Activated T-cell treated with anti-CD3 and anti-CD28 coated beads, Interleukin-2, amount 50 U/mL, for 24 hours (primary cell): Measurements from ENCODE around the gene JARID2.

ENCODE experiments used
- DNase-seq: peaks from one replicate; pipeline ENCODE4 v3.0.0-alpha.2; 2020
- H3K27ac Mint-ChIP-seq: 2 replicates; pipeline ENCODE4 v1.8.0; 2020; ENCODE audit warnings: mild to moderate bottlenecking, mixed read lengths
- H3K27me3 Mint-ChIP-seq: 2 replicates; pipeline ENCODE4 v1.8.0; 2020; ENCODE audit warnings: mixed read lengths
- H3K36me3 Mint-ChIP-seq: 2 replicates; pipeline ENCODE4 v1.8.0; 2020; ENCODE audit warnings: low read depth, mixed read lengths
- H3K4me1 Mint-ChIP-seq: 2 replicates; pipeline ENCODE4 v1.8.0; 2020; ENCODE audit warnings: low read depth, mixed read lengths
- H3K4me3 Mint-ChIP-seq: 2 replicates; pipeline ENCODE4 v1.8.0; 2020; ENCODE audit warnings: mild to moderate bottlenecking, moderate library complexity, mixed read lengths
- H3K9me3 Mint-ChIP-seq: 2 replicates; pipeline ENCODE4 v1.8.0; 2020; ENCODE audit warnings: mixed read lengths

The JARID2 gene

GRCh38 chr6:15498640-15499039 is 252.8 kb downstream of the JARID2 start:
- no peaks in the 10 kb centered on the region for H3K4me1 Mint-ChIP-seq
- peaks cover 99% of the 10 kb centered on the region for H3K36me3 Mint-ChIP-seq
- no peak overlapping the region for H3K4me3 Mint-ChIP-seq
- DNase-seq = peak; percentile 23
- H3K27me3 Mint-ChIP-seq = no peaks in the 10 kb centered on the region
- H3K27ac Mint-ChIP-seq = peak overlapping the region; percentile 52
- H3K9me3 Mint-ChIP-seq = no peaks in the 10 kb centered on the region

- H3K27ac Mint-ChIP-seq = no peak overlapping the region
- peak; percentile 15 for DNase-seq
- no peaks in the 10 kb centered on the region for H3K4me1 Mint-ChIP-seq
- peaks cover 99% of the 10 kb centered on the region for H3K36me3 Mint-ChIP-seq
- no peak overlapping the region for H3K4me3 Mint-ChIP-seq
- H3K27me3 Mint-ChIP-seq = no peaks in the 10 kb centered on the region
- H3K9me3 Mint-ChIP-seq = no peaks in the 10 kb centered on the region
Measured at GRCh38 chr6:15499125-15499524, 253.3 kb downstream of the JARID2 start.

GRCh38 chr6:15499591-15499990 is 253.7 kb downstream of the JARID2 start:
- peak; percentile 19 for DNase-seq
- peaks cover 100% of the 10 kb centered on the region for H3K36me3 Mint-ChIP-seq
- H3K4me1 Mint-ChIP-seq = no peaks in the 10 kb centered on the region
- no peaks in the 10 kb centered on the region for H3K27me3 Mint-ChIP-seq
- H3K4me3 Mint-ChIP-seq = no peak overlapping the region
- no peaks in the 10 kb centered on the region for H3K9me3 Mint-ChIP-seq
- no peak overlapping the region for H3K27ac Mint-ChIP-seq

- Mint-ChIP-seq H3K27me3 (no peaks in the 10 kb centered on the region), H3K4me3 (no peak overlapping the region), H3K27ac (peak overlapping the region; percentile 34), H3K36me3 (peaks cover 100% of the 10 kb centered on the region), H3K4me1 (no peaks in the 10 kb centered on the region), H3K9me3 (no peaks in the 10 kb centered on the region)
- peak; percentile 23 for DNase-seq
Measured at GRCh38 chr6:15500078-15500740, 254.3 kb downstream of the JARID2 start.

GRCh38 chr6:15500901-15501825 is 255.3 kb downstream of the JARID2 start:
- Mint-ChIP-seq H3K27ac (peak overlapping the region; percentile 37), H3K36me3 (peaks cover 100% of the 10 kb centered on the region)
- peak; percentile 19 for DNase-seq

GRCh38 chr6:15501826-15502445 is 256.1 kb downstream of the JARID2 start:
- H3K36me3 Mint-ChIP-seq = peaks cover 100% of the 10 kb centered on the region
- no peaks in the 10 kb centered on the region for H3K9me3 Mint-ChIP-seq
- DNase-seq = peak; percentile 20
- H3K4me3 Mint-ChIP-seq = no peak overlapping the region
- no peaks in the 10 kb centered on the region for H3K27me3 Mint-ChIP-seq
- peak overlapping the region; percentile 18 for H3K27ac Mint-ChIP-seq
- H3K4me1 Mint-ChIP-seq = no peaks in the 10 kb centered on the region

More at GRCh38 chr6:15500901-15501825, 255.3 kb downstream of the JARID2 start:
- H3K4me3 Mint-ChIP-seq = no peak overlapping the region
- no peaks in the 10 kb centered on the region for H3K9me3 Mint-ChIP-seq
- H3K4me1 Mint-ChIP-seq = no peaks in the 10 kb centered on the region
- no peaks in the 10 kb centered on the region for H3K27me3 Mint-ChIP-seq

- H3K9me3 Mint-ChIP-seq = no peaks in the 10 kb centered on the region
- H3K27ac Mint-ChIP-seq = peak overlapping the region; percentile 57
- H3K27me3 Mint-ChIP-seq = no peaks in the 10 kb centered on the region
- H3K4me1 Mint-ChIP-seq = no peaks in the 10 kb centered on the region
- peak; percentile 18 for DNase-seq
- H3K4me3 Mint-ChIP-seq = no peak overlapping the region
- H3K36me3 Mint-ChIP-seq = peaks cover 100% of the 10 kb centered on the region
Measured at GRCh38 chr6:15502446-15503345, 256.8 kb downstream of the JARID2 start.

- Mint-ChIP-seq H3K4me1 (no peaks in the 10 kb centered on the region), H3K27ac (peak overlapping the region; percentile 57), H3K36me3 (peaks cover 99% of the 10 kb centered on the region), H3K9me3 (no peaks in the 10 kb centered on the region), H3K27me3 (no peaks in the 10 kb centered on the region), H3K4me3 (no peak overlapping the region)
- DNase-seq = peak; percentile 14
Measured at GRCh38 chr6:15503346-15503680, 257.4 kb downstream of the JARID2 start.

- peak overlapping the region; percentile 38 for H3K27ac Mint-ChIP-seq
- no peaks in the 10 kb centered on the region for H3K4me1 Mint-ChIP-seq
- H3K4me3 Mint-ChIP-seq = no peak overlapping the region
- H3K9me3 Mint-ChIP-seq = no peaks in the 10 kb centered on the region
- H3K36me3 Mint-ChIP-seq = peaks cover 99% of the 10 kb centered on the region
- no peaks in the 10 kb centered on the region for H3K27me3 Mint-ChIP-seq
- peak; percentile 28 for DNase-seq
Measured at GRCh38 chr6:15504040-15504495, 258.2 kb downstream of the JARID2 start.

GRCh38 chr6:15504581-15505350 is 258.9 kb downstream of the JARID2 start:
- Mint-ChIP-seq H3K36me3 (peaks cover 99% of the 10 kb centered on the region), H3K27ac (peak overlapping the region; percentile 37), H3K4me1 (peaks cover 2% of the 10 kb centered on the region), H3K9me3 (no peaks in the 10 kb centered on the region), H3K4me3 (no peak overlapping the region), H3K27me3 (no peaks in the 10 kb centered on the region)
- peak; percentile 20 for DNase-seq

- H3K4me1 Mint-ChIP-seq = peaks cover 2% of the 10 kb centered on the region
- no peaks in the 10 kb centered on the region for H3K9me3 Mint-ChIP-seq
- DNase-seq = no peak
- H3K27ac Mint-ChIP-seq = peak overlapping the region; percentile 67
- peaks cover 99% of the 10 kb centered on the region for H3K36me3 Mint-ChIP-seq
- no peak overlapping the region for H3K4me3 Mint-ChIP-seq
- no peaks in the 10 kb centered on the region for H3K27me3 Mint-ChIP-seq
Measured at GRCh38 chr6:15505463-15505918, 259.6 kb downstream of the JARID2 start.

- Mint-ChIP-seq H3K4me1 (peaks cover 2% of the 10 kb centered on the region), H3K36me3 (peaks cover 99% of the 10 kb centered on the region), H3K27ac (peak overlapping the region; percentile 67), H3K4me3 (no peak overlapping the region), H3K27me3 (no peaks in the 10 kb centered on the region), H3K9me3 (no peaks in the 10 kb centered on the region)
- DNase-seq = no peak
Measured at GRCh38 chr6:15506066-15506465, 260.2 kb downstream of the JARID2 start.

- Mint-ChIP-seq H3K9me3 (no peaks in the 10 kb centered on the region), H3K27me3 (no peaks in the 10 kb centered on the region), H3K4me3 (no peak overlapping the region), H3K4me1 (peaks cover 2% of the 10 kb centered on the region), H3K27ac (peak overlapping the region; percentile 61), H3K36me3 (peaks cover 99% of the 10 kb centered on the region)
- DNase-seq = no peak
Measured at GRCh38 chr6:15507221-15507620, 261.4 kb downstream of the JARID2 start.
